MM.1S (cell line): ENCODE measurements around the gene MPZL1.

Experiments
- EZH2phosphoT487 ChIP-seq: fragments of 300-600 bp; sonication (generic); IDR thresholded peaks from 2 replicates; pipeline ENCODE4 v1.6.1; 2018; ENCODE audit warnings: antibody characterized with exemption, low read length
- TF ChIP-seq, protein P1 (sequence below): fragments of 300-600 bp; sonication (generic); IDR thresholded peaks from 2 replicates; pipeline ENCODE4 v1.5.1; 2016; ENCODE audit warnings: antibody characterized with exemption, low read length, mixed read lengths

DNA sequence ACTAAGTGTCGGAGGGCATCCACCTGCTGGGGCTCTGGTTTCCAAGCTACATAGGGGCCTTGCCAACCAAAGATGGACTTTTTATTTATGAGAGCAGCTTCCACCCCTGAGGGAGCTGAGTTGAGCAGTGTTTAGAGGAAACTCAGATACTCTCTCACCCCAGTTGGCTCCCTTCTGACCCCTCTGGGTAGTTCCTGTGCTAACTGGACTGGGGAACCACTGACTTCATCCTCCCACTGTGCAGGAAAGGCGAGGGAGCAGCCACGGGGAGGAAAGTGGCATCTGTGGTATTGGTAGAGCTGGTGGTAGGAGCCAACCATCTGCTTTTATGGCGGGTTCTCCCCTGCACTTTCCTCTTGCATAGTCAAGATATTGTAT lies 70.4 kb downstream of the MPZL1 start:
- TF ChIP-seq, protein P1, sequence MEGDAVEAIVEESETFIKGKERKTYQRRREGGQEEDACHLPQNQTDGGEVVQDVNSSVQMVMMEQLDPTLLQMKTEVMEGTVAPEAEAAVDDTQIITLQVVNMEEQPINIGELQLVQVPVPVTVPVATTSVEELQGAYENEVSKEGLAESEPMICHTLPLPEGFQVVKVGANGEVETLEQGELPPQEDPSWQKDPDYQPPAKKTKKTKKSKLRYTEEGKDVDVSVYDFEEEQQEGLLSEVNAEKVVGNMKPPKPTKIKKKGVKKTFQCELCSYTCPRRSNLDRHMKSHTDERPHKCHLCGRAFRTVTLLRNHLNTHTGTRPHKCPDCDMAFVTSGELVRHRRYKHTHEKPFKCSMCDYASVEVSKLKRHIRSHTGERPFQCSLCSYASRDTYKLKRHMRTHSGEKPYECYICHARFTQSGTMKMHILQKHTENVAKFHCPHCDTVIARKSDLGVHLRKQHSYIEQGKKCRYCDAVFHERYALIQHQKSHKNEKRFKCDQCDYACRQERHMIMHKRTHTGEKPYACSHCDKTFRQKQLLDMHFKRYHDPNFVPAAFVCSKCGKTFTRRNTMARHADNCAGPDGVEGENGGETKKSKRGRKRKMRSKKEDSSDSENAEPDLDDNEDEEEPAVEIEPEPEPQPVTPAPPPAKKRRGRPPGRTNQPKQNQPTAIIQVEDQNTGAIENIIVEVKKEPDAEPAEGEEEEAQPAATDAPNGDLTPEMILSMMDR = no peak
- TF ChIP-seq EZH2phosphoT487 = no peak
